HCT116 (cell line): ENCODE results near the gene CHTF8. TPM values are rescaled to one million over a fixed set of nuclear protein-coding genes. Genes with fewer than 3 reads are reported as not detected.

Experiments used
- ATAC-seq: fragments of 200-7000 bp; cut with Tn5 transposase; 2 replicates; pipeline ENCODE4 v1.9.1; 2020; ENCODE audit warnings: mild to moderate bottlenecking, moderate library complexity
- BruUV-seq: library from RNA; stranded (reverse); fragments of 400-500 nt; replicated peaks from 2 replicates; lab custom pipeline; 2021; lab: Mats Ljungman, UMichigan
- CTCF ChIA-PET: fragments of 300-600 bp; sonication (Branson Sonifier 250); formaldehyde crosslinking; loops from one replicate; lab custom pipeline; 2021; ENCODE audit warnings: antibody characterized with exemption; lab: Charles Lee
- POLR2A ChIA-PET: fragments of 300-600, 350-600 bp; sonication (Branson Sonifier 250); formaldehyde crosslinking; loops from one replicate; lab custom pipeline; 2021; ENCODE audit warnings: antibody characterized with exemption; lab: Charles Lee
- RAD21 ChIA-PET, 2 experiments: fragments of 300-600 bp; sonication (Branson Sonifier 250); formaldehyde crosslinking; loops; one replicate each; lab custom pipeline; 2023; ENCODE audit warnings: low total read pairs in 2 of 2; ENCODE audit not compliant: uncharacterized antibody in 2 of 2, unreplicated experiment in 2 of 2, low non-redundant PET in 1 of 2; lab: Charles Lee
- DNase-seq: peaks from one replicate; pipeline ENCODE4 v3.0.0-alpha.2; 2010; ENCODE audit warnings: low read depth, low spot score
- H2AFZ ChIP-seq: fragments of 200-600 bp; shearing (Covaris generic), sonication (generic); 2 replicates; pipeline ENCODE4 v1.6.1; 2017; ENCODE audit warnings: low read depth, mixed run types, mixed read lengths, antibody characterized with exemption, low read length; ENCODE audit not compliant: poor library complexity, severe bottlenecking
- H3K27ac ChIP-seq: 2 replicates; pipeline ENCODE4 v1.5.1; 2012; ENCODE audit warnings: low read depth, low read length
- H3K27me3 ChIP-seq: fragments of 200-600 bp; sonication (generic); 2 replicates; pipeline ENCODE4 v1.6.1; 2016; ENCODE audit warnings: mixed run types, low read length, mixed read lengths; ENCODE audit not compliant: insufficient read depth
- H3K36me3 ChIP-seq, 2 experiments: fragments of 200-500 bp in 1 of 2; fragments of 200-600 bp in 1 of 2; sonication (Bioruptor generic) in 1 of 2; sonication (generic) in 1 of 2; 2 replicates each; pipeline versions ENCODE4 v1.5.1 to v1.6.1; 2014 to 2016; ENCODE audit warnings: low read length in 2 of 2, inconsistent platforms in 1 of 2, mixed read lengths in 1 of 2, mixed run types in 1 of 2; ENCODE audit not compliant: insufficient read depth in 2 of 2, control insufficient read depth in 1 of 2
- H3K4me1 ChIP-seq, 2 experiments: fragments of 200-600 bp in 1 of 2; sonication (generic) in 1 of 2; 2 replicates each; pipeline versions ENCODE4 v1.5.1 to v1.6.1; 2012 to 2017; ENCODE audit warnings: low read length in 2 of 2, inconsistent platforms in 1 of 2, mild to moderate bottlenecking in 1 of 2, mixed read lengths in 1 of 2, mixed run types in 1 of 2, moderate library complexity in 1 of 2; ENCODE audit not compliant: insufficient read depth in 2 of 2, control insufficient read depth in 1 of 2
- H3K4me2 ChIP-seq: fragments of 200-600 bp; sonication (generic); 2 replicates; pipeline ENCODE4 v1.6.1; 2017; ENCODE audit warnings: mixed run types, low read length, mixed read lengths
- H3K4me3 ChIP-seq, 2 experiments: fragments of 200-600 bp in 1 of 2; sonication (generic) in 1 of 2; replicated peaks in 1 of 2; 2 replicates each; pipeline ENCODE4 v1.5.1; 2011 to 2016; ENCODE audit warnings: low read length in 2 of 2, control low read depth in 1 of 2, low read depth in 1 of 2, mild to moderate bottlenecking in 1 of 2, mixed read lengths in 1 of 2, mixed run types in 1 of 2
- H3K79me2 ChIP-seq: fragments of 200-600 bp; sonication (generic); 2 replicates; pipeline ENCODE4 v1.6.1; 2017; ENCODE audit warnings: mild to moderate bottlenecking, mixed run types, low read length, moderate library complexity, mixed read lengths; ENCODE audit not compliant: insufficient read depth
- H3K9ac ChIP-seq: fragments of 200-600 bp; sonication (generic); 2 replicates; pipeline ENCODE4 v1.6.1; 2016; ENCODE audit warnings: low read length, mixed read lengths
- H3K9me2 ChIP-seq: fragments of 200-600 bp; sonication (generic), shearing (Covaris generic); 2 replicates; pipeline ENCODE4 v1.6.1; 2017; ENCODE audit warnings: mixed run types, mild to moderate bottlenecking, moderate library complexity; ENCODE audit not compliant: insufficient read depth
- H3K9me3 ChIP-seq, 2 experiments: fragments of 200-500 bp in 1 of 2; fragments of 200-600 bp in 1 of 2; sonication (Bioruptor generic) in 1 of 2; sonication (generic) in 1 of 2; 2 replicates each; pipeline ENCODE4 v1.6.1; 2014 to 2017; ENCODE audit warnings: low read length in 2 of 2, mixed read lengths in 2 of 2, inconsistent platforms in 1 of 2, low read depth in 1 of 2, mild to moderate bottlenecking in 1 of 2, mixed run types in 1 of 2, moderate library complexity in 1 of 2; ENCODE audit not compliant: control insufficient read depth in 1 of 2, insufficient read depth in 1 of 2
- H4K20me1 ChIP-seq: fragments of 200-600 bp; sonication (generic), shearing (Covaris generic); 2 replicates; pipeline ENCODE4 v1.6.1; 2017; ENCODE audit warnings: mixed run types, mild to moderate bottlenecking, moderate library complexity; ENCODE audit not compliant: insufficient read depth
- ELF1 ChIP-seq: IDR thresholded peaks from 2 replicates; pipeline ENCODE4 v1.6.1; 2012; ENCODE audit warnings: low read depth, borderline replicate concordance
- POLR2AphosphoS5 ChIP-seq: IDR thresholded peaks from 2 replicates; pipeline ENCODE4 v1.6.1; 2011; ENCODE audit warnings: mild to moderate bottlenecking, low read depth, low read length, moderate library complexity
- RAD21 ChIP-seq: IDR thresholded peaks from 2 replicates; pipeline ENCODE4 v1.6.1; 2012; ENCODE audit warnings: low read depth, mild to moderate bottlenecking
- SIN3A ChIP-seq: IDR thresholded peaks from 2 replicates; pipeline ENCODE4 v1.6.1; 2012; ENCODE audit warnings: low read depth
- SRF ChIP-seq: IDR thresholded peaks from 2 replicates; pipeline ENCODE4 v1.6.1; 2012; ENCODE audit warnings: low read depth
- TCF7L2 ChIP-seq: IDR thresholded peaks from 2 replicates; pipeline ENCODE4 v1.7.0; 2011; ENCODE audit warnings: borderline replicate concordance, inconsistent platforms; ENCODE audit not compliant: insufficient read depth, insufficient read length; ENCODE audit errors: extremely low read depth
- intact Hi-C: fragments of 100-400 bp; cut with micrococcal nuclease; formaldehyde crosslinking; loops from 2 replicates; pipeline ENCODE4 v1.10.0; 2022
- total RNA-seq: library from RNA; stranded (reverse); gene quantifications from one replicate; pipeline ENCODE4 v1.2.1, GENCODE V29; 2021; ENCODE audit not compliant: unreplicated experiment
- TF ChIP-seq, protein P1 (sequence below): IDR thresholded peaks from 2 replicates; pipeline ENCODE4 v1.6.1; 2012; ENCODE audit warnings: low read depth
- TF ChIP-seq, protein P2 (sequence below): IDR thresholded peaks from 2 replicates; pipeline ENCODE4 v1.6.1; 2012

CHTF8 gene
- total RNA-seq, 1 experiment from 2014 or later = 184 TPM

DNA sequence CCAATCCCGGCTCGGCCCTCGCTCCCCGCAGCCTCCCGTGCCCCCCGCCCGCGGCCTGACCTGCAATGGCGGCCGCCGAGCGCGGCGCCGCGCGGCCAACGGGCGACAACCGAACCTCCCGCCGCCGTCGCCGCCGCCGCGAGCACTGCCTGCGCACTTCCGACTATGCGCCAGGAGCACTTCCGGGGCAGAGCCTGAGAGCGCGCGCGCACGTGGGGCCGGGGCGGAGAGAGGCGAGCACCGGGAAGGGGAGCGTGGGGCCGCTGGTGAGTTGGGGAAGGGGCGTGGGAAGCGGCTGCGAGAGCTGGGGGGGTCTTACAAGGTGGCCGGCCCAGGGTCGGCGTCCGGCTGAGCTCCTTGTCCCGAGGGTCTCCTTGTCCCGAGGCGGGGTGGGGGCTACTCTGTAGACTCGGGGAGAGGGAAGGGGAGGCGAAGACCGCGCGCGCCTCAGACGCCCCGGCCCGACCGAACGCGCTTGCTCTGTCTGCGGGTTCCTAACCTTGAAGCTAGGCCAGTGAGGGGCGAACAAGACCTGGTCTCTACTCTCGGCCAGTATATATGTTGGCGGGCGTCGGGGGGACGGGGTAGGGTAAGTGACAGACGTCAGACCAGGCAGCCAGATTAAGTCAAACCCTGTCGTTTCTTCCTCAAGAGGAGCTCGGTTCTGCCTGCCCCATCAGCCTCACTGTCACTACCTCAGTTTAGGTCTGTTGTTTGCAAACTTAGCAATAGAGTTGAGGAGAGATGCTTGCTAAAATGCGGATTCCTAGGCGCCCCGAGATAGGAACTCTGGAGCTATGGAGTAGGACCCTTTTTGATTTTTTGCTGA, at the start of gene CHTF8, which contains the start of gene UTP4 (continued):
- TF ChIP-seq, protein P1, sequence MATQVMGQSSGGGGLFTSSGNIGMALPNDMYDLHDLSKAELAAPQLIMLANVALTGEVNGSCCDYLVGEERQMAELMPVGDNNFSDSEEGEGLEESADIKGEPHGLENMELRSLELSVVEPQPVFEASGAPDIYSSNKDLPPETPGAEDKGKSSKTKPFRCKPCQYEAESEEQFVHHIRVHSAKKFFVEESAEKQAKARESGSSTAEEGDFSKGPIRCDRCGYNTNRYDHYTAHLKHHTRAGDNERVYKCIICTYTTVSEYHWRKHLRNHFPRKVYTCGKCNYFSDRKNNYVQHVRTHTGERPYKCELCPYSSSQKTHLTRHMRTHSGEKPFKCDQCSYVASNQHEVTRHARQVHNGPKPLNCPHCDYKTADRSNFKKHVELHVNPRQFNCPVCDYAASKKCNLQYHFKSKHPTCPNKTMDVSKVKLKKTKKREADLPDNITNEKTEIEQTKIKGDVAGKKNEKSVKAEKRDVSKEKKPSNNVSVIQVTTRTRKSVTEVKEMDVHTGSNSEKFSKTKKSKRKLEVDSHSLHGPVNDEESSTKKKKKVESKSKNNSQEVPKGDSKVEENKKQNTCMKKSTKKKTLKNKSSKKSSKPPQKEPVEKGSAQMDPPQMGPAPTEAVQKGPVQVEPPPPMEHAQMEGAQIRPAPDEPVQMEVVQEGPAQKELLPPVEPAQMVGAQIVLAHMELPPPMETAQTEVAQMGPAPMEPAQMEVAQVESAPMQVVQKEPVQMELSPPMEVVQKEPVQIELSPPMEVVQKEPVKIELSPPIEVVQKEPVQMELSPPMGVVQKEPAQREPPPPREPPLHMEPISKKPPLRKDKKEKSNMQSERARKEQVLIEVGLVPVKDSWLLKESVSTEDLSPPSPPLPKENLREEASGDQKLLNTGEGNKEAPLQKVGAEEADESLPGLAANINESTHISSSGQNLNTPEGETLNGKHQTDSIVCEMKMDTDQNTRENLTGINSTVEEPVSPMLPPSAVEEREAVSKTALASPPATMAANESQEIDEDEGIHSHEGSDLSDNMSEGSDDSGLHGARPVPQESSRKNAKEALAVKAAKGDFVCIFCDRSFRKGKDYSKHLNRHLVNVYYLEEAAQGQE = no peak
- TF ChIP-seq, protein P2, sequence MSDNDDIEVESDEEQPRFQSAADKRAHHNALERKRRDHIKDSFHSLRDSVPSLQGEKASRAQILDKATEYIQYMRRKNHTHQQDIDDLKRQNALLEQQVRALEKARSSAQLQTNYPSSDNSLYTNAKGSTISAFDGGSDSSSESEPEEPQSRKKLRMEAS = peak; percentile 97
- TF ChIP-seq TCF7L2 = no peak
- TF ChIP-seq ELF1 = peak; percentile 35; the same call in 1 of the 2 replicates
- TF ChIP-seq SRF = no peak
- TF ChIP-seq RAD21 = no peak
- peak; percentile 76 for TF ChIP-seq POLR2AphosphoS5
- TF ChIP-seq, all 23 proteins: peak for 8

DNA sequence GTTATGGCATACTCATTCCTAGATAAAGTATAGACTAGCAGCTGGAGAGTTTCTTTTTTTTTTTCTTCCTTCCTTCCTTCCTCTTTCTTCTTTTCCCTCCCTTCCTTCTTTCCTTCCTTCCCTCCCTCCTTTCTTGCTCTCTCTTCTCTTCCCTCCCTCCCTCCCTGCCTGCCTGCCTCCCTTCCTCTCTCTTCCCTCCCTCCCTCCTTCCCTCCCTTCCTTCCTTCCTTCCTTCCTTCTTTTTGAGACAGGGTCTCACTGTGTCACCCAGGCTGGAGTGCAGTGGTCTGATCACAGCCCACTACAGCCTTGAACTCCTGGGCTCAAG, 47.6 kb upstream of the CHTF8 start:
- BruUV-seq = no TSS peak
- no peak overlapping the region for H2AFZ ChIP-seq
- H3K4me3 ChIP-seq = no peak overlapping the region
- RAD21 ChIA-PET = no interaction called here
- TF ChIP-seq SRF = no peak
- TF ChIP-seq SIN3A = no peak
- peaks cover 21 to 26% of the 10 kb centered on the region in 2 experiments for H3K4me1 ChIP-seq
- H3K9me3 ChIP-seq = no peaks in the 10 kb centered on the region
- DNase-seq (no peak), ATAC-seq (no peak)
- no peak overlapping the region for H3K4me2 ChIP-seq
- H3K27me3 ChIP-seq = no peaks in the 10 kb centered on the region
- POLR2A ChIA-PET = interaction anchor here (0.6 kb wide), 1 partner anchor 392 kb away, joined by 7 read pairs; no protein-coding TSS in a partner anchor
- no peaks in the 10 kb centered on the region for H4K20me1 ChIP-seq
- H3K9ac ChIP-seq = no peak overlapping the region
- no peaks in the 10 kb centered on the region for H3K9me2 ChIP-seq
- no peaks in the 10 kb centered on the region for H3K79me2 ChIP-seq
- intact Hi-C loops = no loop called here
- H3K36me3 ChIP-seq = no peaks in the 10 kb centered on the region
- CTCF ChIA-PET = interaction anchor here (1.8 kb wide), 1 partner anchor 30 kb away, joined by 5 read pairs; no protein-coding TSS in a partner anchor
- H3K27ac ChIP-seq = no peak overlapping the region; the same call in 1 of the 2 replicates
